ENCODE data around the gene ASCL5.

Gene ASCL5

DNA sequence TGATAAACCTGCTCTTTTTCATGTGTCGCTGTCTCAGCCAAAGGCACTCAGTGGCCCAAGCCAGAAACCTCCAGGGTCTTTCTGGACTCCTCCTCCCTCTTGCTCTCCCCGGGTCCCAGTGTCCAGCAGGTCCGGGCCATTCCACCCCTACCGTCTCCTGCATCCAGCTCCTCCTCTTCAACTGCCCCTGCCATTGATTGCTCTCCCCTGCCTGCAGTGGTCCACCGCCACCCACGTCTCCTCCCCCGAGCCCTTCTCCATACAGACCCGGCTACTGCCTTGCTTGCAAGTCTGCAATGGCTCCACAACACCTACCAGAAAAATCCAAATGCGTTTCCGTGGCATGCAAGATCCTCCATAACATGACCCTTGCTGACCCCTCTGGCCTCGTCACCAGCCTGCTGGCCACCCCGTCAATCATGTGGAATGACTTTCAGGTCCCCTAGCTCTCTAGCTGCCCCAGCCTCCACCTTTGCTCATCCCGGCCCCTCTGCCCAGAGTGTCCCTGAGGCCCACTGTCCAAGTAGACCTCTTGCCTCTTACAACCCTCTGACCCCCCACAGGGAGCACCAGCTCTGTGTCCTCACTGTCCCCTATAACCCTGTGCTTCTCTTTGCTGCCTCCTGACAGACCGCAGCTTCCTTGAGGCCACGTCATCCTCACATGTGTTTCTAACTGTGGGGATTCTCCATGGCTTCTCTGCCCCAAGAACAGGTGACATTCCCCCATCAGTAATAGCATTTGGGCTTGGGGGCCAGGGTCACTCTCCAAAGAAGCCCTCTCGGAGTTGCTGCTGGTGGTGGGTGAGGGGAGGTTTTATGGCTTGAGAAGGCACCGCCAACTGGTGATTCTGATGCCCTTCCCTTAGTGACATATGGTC, 29.8 kb downstream of the ASCL5 start:
- TF ChIP-seq, protein P1, sequence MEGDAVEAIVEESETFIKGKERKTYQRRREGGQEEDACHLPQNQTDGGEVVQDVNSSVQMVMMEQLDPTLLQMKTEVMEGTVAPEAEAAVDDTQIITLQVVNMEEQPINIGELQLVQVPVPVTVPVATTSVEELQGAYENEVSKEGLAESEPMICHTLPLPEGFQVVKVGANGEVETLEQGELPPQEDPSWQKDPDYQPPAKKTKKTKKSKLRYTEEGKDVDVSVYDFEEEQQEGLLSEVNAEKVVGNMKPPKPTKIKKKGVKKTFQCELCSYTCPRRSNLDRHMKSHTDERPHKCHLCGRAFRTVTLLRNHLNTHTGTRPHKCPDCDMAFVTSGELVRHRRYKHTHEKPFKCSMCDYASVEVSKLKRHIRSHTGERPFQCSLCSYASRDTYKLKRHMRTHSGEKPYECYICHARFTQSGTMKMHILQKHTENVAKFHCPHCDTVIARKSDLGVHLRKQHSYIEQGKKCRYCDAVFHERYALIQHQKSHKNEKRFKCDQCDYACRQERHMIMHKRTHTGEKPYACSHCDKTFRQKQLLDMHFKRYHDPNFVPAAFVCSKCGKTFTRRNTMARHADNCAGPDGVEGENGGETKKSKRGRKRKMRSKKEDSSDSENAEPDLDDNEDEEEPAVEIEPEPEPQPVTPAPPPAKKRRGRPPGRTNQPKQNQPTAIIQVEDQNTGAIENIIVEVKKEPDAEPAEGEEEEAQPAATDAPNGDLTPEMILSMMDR (conservative IDR thresholded peaks at IDR 0.05) = no peak
- no peak for TF ChIP-seq ZFX (IDR thresholded peaks at IDR 0.05)
- no peak overlapping the region for H3K27ac ChIP-seq

DNA sequence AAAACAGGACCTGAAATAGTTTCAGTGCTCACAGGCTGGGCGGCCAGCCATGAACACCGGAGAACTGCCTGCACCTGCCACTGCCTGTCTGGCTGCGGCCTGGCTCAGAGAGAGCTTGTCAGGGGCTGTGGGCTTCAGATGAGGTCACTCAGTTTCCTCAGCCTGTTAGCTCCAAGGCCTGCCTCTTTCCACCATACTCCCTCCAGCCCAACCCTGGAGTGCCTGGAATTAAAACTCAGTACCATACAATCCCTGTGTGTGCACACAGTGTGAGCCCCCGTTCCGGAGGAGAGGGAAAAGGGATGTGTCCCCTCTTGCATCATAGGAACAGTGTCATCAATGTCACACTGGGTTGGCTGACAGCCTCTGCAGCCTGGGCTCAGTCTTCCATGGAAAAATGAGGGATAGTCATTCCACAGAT, 30.9 kb downstream of the ASCL5 start:
- no peak overlapping the region for H3K27ac ChIP-seq
- TF ChIP-seq, protein P1 (conservative IDR thresholded peaks at IDR 0.05) = no peak
- TF ChIP-seq ZFX (IDR thresholded peaks at IDR 0.05) = no peak

DNA sequence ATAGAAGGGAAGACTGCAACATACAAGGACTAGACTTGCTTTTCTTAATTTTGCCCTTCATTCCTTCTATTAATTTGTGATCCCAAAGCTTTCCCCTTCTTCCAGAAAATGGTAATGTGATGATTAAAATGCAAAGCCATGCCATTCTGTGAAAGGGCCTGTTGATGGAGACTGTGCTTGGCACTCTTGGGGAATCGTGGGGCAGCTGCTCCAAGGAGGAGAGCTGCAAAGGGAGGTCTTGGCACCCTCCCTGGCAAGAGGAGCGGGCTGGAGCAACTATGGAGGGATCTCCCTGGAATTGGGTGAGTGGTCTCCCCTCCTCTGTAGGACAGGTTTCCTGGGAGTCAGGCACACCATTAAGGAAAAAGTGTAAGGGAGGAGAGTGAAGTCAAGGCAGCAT, 31.4 kb downstream of the ASCL5 start:
- H3K27ac ChIP-seq = no peak overlapping the region
- TF ChIP-seq, protein P1 (conservative IDR thresholded peaks at IDR 0.05) = no peak
- TF ChIP-seq ZFX (IDR thresholded peaks at IDR 0.05) = no peak

DNA sequence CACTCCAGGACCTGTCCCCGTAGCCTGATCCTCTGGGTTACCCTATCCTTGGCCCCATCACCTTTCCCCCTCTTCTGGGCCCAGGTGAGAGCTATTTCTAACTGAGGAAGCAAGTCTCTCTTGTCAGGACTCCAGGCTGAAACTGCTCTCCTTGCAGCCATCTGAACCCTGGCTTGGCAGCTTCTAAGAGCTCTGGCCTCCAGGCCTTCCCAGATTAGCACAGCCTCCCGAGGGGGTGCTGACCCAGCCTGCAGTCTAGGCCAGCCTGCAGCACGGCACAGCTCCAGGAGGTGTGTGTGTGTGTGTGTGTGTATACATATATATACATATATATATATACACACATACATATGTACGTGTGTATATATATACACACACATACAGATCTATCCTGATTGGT, 32.2 kb downstream of the ASCL5 start:
- TF ChIP-seq, protein P1 (conservative IDR thresholded peaks at IDR 0.05) = no peak
- TF ChIP-seq ZFX (IDR thresholded peaks at IDR 0.05) = no peak
- no peak overlapping the region for H3K27ac ChIP-seq

DNA sequence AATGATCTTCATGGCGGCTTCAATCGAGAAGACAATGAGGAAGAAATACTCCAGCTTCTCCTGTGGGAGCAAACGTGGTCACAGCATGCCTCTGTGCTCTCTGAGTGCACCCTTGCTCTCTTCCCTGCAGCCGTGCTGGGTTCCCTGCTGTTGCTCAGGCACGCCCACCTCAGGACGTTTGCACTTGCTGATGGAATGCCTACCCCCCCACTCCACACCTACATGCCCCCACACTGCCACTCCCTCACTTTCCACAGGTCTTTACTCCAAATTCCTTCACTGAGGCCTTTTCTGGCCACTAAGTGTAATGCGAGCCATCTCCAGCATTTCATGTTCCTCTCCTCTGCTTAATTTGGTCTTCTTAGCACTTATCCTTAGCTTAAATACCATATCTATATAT, 33.0 kb downstream of the ASCL5 start:
- H3K27ac ChIP-seq = no peak overlapping the region
- no peak for TF ChIP-seq ZFX (IDR thresholded peaks at IDR 0.05)
- TF ChIP-seq, protein P1 (conservative IDR thresholded peaks at IDR 0.05) = no peak

DNA sequence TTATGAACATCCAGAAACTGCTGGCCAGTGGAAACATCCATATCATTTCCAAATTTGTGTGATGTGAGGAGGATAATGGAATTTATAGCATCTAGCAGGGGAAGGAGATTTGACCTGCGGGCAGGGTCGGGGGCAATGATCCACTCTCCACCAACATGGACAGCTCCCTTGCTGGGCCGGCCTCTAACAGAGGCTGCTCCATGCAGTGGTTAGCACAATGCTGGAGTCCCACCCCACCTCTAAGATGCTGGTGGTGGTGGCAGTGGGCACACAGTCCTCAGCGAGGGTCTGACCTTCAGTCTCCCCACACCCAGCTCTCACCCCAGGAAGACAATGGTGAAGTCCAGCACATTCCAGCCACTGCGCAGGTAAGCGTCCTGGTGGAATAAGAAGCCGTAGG, 33.4 kb downstream of the ASCL5 start:
- no peak for TF ChIP-seq ZFX (IDR thresholded peaks at IDR 0.05)
- TF ChIP-seq, protein P1 (conservative IDR thresholded peaks at IDR 0.05) = no peak
- no peak overlapping the region for H3K27ac ChIP-seq

DNA sequence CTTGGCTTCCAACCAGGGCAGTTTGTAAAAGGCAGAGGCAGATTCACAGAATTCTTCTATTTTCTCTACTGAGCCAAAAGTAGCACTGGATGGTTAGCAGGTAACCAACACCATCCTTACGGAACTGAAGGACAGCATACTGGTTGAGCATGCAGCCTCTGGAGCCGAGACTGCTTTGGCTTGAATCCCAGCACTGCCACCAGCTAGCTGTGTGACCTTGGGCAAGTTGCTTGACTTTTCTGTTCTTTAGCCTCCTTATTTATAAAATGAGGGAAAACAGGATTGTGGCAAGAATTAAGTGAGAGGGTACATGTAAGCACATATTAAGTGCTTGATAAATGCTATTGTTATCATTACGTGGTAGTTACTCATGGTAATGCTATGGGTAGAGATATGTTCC, 34.2 kb downstream of the ASCL5 start:
- H3K27ac ChIP-seq = no peak overlapping the region
- TF ChIP-seq, protein P1 (conservative IDR thresholded peaks at IDR 0.05) = no peak
- TF ChIP-seq ZFX (IDR thresholded peaks at IDR 0.05) = no peak

Measured in C4-2B (cell line).